Hematopoietic multipotent progenitor cell treated with erythropoietin and hydrocortisone succinate and interleukin-3 and kit ligand, for 17 days (in vitro differentiated cells): Measurements from ENCODE around the gene MAML2.

Experiments
- DNase-seq: peaks from one replicate; pipeline ENCODE4 v3.0.0-alpha.2; 2015; ENCODE audit warnings: low spot score

Gene MAML2

GRCh38 chr11:96339706-96340554 is 3.1 kb downstream of the MAML2 start:
- DNase-seq: no peak

DNA sequence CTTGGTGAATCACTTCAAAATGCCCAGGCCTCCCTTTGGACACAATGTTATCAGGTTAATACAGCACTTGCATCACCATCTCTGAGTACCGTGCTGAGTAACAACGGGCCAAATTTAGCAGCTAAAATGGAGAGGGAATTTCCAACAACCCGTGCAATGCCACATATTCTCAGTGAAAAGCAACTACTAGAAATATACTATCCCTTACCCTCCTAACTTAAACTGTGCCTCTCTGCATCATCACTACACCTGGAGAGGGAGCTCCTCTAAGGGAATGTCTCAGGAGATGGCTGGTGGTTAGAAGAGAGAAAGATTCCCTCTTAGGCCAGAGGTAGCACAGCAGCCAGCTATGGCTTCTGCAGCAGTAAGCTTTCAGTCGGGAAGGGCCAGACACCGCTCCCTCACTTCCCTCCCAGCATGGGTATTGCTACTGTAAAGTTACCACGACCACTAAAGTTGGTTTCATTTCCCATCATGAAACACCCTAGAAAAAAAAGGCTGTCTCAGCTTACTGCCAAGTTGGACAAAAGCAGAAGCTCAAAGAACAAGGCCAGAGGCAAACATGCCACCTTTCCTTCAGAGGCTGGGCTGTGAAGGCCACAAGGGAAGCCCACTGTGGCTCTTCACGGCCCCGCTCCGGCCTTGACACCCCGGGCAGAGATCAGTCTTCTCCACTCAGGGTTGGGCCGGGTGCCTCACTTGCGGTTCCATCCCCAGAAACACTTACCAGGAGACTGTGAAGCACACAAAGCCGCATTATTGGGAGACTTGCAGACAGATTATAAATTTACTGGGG is 3.9 kb downstream of the MAML2 start:
- DNase-seq: no peak

GRCh38 chr11:96337541-96338431 is 5.2 kb downstream of the MAML2 start:
- DNase-seq: no peak

DNA sequence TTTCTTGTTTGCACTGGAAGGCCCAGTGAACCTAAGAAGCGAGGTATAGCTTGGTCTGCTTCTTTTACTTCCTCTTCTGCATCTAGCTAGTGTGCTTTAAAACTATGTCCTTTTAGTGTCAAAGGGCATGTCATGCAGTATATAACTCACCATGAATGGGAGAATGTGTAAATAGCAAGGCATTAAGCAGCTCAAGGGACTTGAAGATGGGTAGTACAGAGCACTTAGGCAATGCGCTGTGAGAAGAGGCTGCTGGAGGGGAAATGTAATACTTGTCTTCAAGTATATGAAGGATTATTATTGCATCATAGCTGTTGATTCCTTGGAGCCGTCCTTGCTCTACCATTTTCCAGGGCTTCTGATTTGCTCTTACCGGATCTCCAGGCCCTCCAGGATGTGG is 7.6 kb downstream of the MAML2 start:
- no peak for DNase-seq

DNA sequence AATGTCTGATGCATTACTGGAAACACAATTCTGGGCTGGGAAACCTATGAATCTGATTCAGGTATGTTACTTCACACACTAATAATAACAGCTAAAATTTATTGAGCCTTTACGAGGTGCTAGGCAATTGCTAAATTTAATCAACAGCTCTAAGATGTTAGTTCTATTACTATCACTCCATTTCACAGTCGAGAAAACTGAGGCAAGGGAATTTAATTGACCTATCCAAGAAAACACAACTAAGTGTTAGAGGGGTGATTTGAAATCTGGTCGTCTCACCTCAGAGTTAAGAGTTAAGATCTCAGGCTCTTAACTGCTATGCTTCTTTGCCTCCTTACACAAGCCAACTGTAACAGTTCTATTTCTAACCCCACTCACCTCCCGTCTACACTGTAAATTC is 8.8 kb downstream of the MAML2 start:
- no peak for DNase-seq

DNA sequence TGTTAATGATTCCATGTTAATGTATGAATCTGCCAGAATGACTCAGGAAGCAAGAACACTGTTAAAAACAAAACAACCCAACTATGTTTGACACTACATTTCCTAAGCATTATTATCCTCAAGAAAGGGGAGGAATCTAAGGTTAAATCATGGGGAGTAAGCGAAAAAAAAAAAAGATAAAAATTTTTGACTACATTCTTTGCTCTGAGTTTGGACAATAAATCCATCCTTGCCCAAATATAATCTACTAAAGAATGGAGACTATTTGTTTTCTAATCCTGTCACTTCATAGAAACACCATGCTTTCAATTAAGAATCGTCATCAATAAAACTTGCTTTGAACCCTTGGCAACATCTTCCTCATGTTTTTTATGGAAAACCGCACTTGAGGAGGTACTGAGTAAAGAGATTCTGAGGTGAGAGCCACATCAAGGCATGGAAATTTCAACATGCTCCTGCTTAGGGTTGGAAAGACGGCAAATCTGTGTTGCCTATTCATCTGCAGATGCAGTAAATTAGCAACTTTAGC is 9.7 kb downstream of the MAML2 start:
- no peak for DNase-seq

DNA sequence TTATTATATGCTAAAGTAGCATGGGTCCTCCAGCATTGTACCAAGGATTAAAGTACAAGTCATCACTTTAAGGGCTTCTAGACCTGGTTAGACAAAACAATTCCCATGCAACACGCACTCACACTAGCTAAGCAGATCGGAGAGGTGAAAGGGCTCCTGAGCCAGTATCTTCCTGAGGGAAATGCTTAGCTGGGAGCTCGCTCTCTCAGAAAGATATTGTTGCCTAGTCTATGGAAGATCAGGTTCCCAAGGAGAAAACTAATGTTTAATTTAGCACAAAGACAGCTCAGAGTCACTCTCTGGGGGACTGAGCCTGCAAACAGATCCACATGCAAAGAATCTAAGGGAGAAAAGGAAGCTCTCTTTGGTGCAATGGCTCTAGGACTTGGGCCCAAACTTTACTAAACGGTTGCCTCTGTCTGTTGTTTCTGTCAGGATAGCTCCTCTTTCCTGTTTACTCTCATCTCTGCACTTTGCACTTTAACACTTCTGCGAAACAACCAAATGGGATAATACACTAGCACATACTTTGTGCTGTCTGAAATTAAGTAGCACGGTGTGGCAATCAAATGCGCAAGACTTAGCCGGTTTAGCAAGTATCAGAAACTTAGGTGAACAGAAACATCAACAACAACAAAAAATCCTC is 10.7 kb downstream of the MAML2 start:
- DNase-seq: no peak

DNA sequence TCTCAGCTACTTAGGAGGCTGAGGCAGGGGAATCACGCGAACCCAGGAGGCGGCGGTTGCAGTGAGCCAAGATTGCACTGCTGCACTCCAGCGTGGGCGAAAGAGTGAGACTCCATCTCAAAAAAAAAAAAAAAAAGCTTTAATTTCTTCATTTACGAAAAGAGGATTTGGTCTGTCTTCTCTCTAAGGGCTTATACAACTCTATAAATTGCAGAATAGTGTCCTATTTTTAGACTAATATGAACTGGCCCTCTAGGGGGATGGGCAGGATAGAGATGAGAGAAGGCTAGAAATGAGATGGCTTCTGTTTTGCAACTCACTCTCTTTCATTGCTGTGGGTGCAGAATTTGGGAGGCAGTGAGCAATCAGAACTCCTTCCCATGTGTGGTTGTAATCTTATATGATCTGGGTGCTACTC is 11.3 kb downstream of the MAML2 start:
- DNase-seq: no peak

GRCh38 chr11:96330511-96330859 is 12.5 kb downstream of the MAML2 start:
- no peak for DNase-seq

GRCh38 chr11:96329855-96330510 is 13.0 kb downstream of the MAML2 start:
- no peak for DNase-seq

- no peak for DNase-seq
Measured at GRCh38 chr11:96329419-96329818, 13.6 kb downstream of the MAML2 start.

DNA sequence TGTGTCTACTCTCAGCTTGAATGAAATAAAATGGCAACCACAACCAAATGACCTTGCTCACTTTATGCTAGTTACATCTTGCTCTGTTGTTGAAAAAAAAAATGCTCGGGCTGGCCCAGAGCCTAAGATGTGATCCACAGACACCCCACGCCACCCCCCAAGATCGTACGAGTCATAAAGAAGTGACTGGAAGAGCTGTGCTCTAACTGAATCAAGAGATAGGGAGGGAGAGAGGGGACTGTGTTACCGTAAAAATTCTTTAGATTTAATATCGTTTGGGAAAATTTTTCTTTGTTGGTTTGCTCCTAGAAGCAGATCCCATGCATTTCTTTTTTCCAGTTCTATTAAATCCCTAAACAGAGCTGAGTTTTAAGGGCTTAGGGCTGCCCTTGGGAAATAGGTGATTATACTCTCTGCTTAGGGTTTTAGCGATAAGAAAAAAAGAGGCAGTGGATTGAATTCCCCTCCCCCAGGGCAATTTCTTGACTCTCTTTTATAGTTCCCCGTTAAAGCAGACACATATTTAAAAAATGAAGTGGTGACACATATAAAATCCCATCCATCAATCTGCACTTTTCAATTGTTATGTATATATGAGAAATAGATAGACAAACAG is 14.5 kb downstream of the MAML2 start:
- no peak for DNase-seq

GRCh38 chr11:96326959-96327358 is 16.0 kb downstream of the MAML2 start:
- no peak for DNase-seq

DNA sequence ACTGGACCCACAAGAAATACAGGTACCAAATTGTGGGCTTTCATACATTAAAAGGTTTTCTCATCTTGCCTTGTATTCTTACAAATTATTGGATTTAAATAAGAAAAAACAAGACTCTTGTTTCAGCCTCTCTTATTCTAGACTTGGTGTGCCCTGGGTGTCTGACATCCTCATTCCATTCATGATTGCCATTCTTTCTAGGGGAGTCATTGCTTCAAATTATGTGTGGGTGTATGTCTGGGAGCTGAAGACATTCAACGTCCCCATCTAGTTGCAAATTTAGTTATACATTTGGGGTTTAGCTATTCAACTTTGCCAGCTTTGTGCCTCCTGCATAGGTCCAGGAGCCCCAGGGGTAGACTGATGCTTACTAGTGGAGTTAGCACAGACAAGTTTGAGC is 18.1 kb downstream of the MAML2 start:
- DNase-seq: no peak

DNA sequence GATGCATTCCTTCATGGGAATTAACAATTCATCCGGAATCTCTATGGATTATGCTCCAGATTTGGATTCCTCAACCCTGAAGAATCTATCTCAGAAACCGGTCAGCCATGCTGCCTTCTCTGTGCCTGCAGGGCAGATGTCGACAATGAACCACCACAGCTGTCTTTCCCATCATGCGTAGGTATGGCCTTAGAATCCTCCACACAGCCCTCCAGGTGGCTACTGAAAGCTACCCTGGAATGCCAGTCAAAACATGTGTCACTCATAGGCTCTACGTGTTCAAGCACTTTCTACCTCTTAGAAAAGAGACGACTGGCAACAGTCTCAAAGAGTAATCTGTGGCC is 19.4 kb downstream of the MAML2 start:
- DNase-seq: no peak

DNA sequence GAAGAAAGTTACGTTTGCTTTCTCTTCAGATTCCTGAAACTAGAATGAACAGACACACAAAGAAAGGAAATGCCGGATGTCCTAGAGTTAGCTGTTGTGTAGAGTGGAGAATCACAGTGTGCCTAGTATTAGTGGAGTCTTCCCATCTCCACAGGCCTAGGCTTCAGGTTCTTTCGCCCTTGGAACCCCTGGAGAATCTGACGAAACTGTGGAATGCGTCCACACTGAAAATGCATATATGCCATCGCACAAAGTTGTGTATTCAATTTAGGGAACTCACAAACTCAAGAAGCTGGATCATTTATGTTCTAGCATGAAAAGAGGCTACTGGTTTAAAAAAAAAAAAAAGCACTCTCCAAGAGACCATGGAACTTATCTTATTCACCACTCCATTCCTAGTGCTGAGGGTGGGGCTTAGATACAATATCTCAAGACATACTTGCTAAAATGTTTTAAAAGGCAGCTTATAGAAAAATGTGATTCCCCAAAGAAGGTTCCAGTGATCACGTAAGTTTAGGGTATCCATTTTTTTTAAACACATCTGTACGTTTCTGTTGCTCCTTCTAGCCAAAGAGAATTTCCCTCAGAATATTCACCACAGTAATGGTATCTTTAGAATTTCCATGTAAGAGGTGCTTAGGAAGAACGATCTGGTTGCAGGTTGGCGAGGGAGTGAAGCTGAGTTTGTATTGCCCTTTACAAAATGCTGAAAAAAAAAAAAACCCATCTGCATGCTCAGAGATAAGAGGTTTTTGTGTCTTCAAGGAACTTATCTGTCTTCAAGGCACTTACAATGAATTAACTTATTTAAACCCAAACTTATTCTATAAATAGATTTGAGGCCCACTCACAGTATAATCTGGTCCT is 20.0 kb downstream of the MAML2 start:
- no peak for DNase-seq

DNA sequence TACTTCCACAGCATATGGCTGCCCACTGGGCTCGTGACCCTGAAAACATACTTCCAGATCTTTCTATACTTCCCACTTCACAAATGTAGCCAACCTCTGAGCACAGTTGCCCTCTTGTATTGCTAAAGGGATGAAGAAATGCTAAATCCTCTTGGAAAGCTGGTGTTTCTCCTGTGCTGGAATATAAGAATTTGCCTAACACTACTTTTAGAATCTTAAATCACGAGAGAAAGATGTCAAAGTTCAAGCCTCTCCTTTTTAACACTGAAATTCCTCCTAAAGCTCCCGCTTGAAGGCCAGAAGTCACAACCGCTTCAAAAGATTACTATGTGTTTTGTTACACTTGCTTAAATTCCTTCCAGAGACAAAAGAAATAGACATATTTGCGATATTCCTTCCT is 21.9 kb downstream of the MAML2 start:
- DNase-seq: no peak

DNA sequence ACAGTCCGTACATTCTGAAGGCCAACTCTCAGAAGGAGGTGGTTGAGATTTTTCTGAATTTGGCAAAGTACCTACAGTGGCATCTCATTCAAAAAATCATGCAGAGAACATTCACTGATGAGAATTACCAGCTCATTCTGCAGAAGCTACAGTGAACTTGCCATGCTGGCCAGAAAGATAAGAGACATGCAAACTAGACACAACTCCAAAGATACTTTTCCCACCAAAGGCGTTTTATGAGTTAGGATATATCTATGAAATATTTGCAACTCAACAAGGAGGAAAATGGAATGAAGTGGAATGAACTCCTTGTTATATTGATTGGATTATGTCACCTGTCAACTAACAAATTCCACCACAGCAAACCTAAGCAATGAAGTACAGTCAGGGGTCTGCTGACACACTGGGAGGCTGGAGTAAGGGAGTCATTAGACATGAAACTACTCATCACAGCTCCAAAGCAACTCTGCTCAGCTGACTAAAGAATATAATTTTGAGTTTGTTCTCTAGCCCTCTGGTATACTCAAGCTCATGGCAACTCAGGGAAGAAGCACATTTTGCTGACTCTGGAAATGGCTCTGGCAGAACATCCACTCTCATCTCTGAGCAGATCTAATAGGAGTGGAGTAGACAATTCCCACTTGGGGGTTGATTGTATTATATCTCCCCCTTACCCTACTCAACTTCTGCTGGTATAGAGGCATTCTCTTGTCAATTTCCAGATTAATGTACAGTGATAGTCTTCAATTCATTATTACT is 22.9 kb downstream of the MAML2 start:
- DNase-seq: no peak

GRCh38 chr11:96318850-96319249 is 24.1 kb downstream of the MAML2 start:
- DNase-seq: no peak
